Esophagus (tissue), 2 donors: Measurements from ENCODE around the gene FZD2. TPM values are rescaled to one million over a fixed set of nuclear protein-coding genes. Genes with fewer than 3 reads are reported as not detected.

Source experiments
- H3K27ac ChIP-seq, 2 donors: one replicate each; pipeline ENCODE4 v1.5.1; 2013; ENCODE audit warnings: low read depth in 2 of 2, mild to moderate bottlenecking in 2 of 2, inconsistent platforms in 1 of 2, low read length in 1 of 2, moderate library complexity in 1 of 2
- H3K27me3 ChIP-seq, 2 donors: one replicate each; pipeline ENCODE4 v1.6.1; 2013; ENCODE audit warnings: low read length in 2 of 2, control low read depth in 1 of 2, mild to moderate bottlenecking in 1 of 2; ENCODE audit not compliant: insufficient read depth in 2 of 2, control insufficient read depth in 1 of 2
- H3K36me3 ChIP-seq, 2 donors: one replicate each; pipeline ENCODE4 v1.6.1; 2013; ENCODE audit warnings: low read length in 1 of 2; ENCODE audit not compliant: control insufficient read depth in 2 of 2, insufficient read depth in 2 of 2
- H3K4me1 ChIP-seq, 2 donors: one replicate each; pipeline ENCODE4 v1.6.1; 2013; ENCODE audit warnings: low read length in 1 of 2; ENCODE audit not compliant: control insufficient read depth in 2 of 2, insufficient read depth in 2 of 2
- H3K4me3 ChIP-seq, 2 donors: one replicate each; pipeline ENCODE4 v1.5.1; 2013; ENCODE audit warnings: low read length in 2 of 2, mild to moderate bottlenecking in 2 of 2, low read depth in 1 of 2, moderate library complexity in 1 of 2
- H3K9me3 ChIP-seq, 2 donors: one replicate each; pipeline ENCODE4 v1.6.1; 2013; ENCODE audit warnings: mild to moderate bottlenecking in 2 of 2, low read depth in 1 of 2, low read length in 1 of 2, moderate library complexity in 1 of 2; ENCODE audit not compliant: control insufficient read depth in 2 of 2, insufficient read depth in 1 of 2
- whole genome bisulfite sequencing, 2 donors: extraction: QIAGEN DNeasy Blood & Tissue Kit; methylation state at CpG; one replicate each; pipeline ENCODE4 v1.1.7; 2013; 5-methylcytosine and 5-hydroxymethylcytosine counted together
- polyA plus RNA-seq, 2 donors: library from polyadenylated mRNA; stranded (reverse); fragments of 200-250 nt; gene quantifications; one replicate each; pipeline ENCODE4 v1.2.3, GENCODE V29; 2013
- donor health status: healthy with polysubstance abuse.
- donor health status: Bipolar disorder and iron deficiency.

Gene FZD2
- polyA plus RNA-seq, 2 donors: 0.37 to 0.54 TPM

DNA sequence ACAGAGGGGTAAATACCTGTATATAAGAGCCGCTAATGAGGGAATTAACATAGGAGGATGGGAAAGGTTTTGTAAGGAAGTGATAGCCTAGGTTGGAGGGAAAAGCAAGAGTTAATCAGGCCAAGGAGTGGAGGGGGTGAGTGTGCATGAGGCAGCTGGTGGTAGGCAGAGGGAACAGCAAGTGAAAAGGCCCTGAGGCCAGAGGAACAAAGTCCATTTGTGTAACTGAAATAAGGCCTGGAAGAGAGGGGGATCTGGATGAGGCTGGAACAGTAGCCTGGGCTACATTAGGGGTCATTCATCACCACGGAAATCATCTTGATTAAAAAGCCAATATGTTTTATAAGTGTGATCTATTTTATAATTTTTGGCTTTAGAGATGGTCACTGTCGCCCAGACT, 45.7 kb downstream of the FZD2 start:
- no peaks in the 10 kb centered on the region for H3K27me3 ChIP-seq
- no peaks in the 10 kb centered on the region for H3K4me1 ChIP-seq
- no peak overlapping the region for H3K27ac ChIP-seq
- no peaks in the 10 kb centered on the region for H3K9me3 ChIP-seq
- WGBS, 2 donors: 85 to 87% methylated on average over 3 of the region's 3 CpGs
- no peak overlapping the region for H3K4me3 ChIP-seq
- no peaks in the 10 kb centered on the region for H3K36me3 ChIP-seq

DNA sequence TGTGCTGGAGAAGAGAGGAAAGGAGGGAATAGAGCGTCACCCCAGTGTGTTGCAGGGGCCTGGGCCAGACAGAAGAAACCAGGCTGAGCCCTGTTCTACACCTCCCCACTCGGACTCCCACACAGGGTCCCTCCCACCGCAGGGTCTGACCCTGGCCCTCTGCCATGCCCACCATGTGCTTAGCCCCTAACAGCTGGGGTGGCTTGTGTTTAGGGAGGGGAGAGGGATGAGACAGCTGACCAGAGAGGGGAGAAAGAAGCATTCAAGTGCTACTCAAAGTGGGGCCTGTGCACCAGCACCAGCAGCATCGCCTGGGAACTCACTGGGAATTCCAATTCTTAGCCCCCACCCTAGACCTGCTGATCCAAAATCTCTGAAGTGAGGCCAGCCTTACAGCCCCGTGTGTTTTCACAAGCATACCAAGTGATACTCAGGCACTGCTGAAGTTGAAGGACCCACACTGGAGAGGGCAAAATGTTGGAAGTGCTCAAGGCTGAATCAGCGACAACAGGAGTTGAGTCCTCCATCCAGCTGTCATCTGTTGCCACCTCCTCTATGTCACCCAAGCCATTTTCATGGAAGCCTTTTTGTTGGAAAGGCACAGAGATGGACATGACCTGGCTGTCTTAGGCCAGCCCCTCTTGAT, 47.0 kb downstream of the FZD2 start:
- WGBS, 2 donors: 70 to 79% methylated on average over 6 of the region's 6 CpGs

DNA sequence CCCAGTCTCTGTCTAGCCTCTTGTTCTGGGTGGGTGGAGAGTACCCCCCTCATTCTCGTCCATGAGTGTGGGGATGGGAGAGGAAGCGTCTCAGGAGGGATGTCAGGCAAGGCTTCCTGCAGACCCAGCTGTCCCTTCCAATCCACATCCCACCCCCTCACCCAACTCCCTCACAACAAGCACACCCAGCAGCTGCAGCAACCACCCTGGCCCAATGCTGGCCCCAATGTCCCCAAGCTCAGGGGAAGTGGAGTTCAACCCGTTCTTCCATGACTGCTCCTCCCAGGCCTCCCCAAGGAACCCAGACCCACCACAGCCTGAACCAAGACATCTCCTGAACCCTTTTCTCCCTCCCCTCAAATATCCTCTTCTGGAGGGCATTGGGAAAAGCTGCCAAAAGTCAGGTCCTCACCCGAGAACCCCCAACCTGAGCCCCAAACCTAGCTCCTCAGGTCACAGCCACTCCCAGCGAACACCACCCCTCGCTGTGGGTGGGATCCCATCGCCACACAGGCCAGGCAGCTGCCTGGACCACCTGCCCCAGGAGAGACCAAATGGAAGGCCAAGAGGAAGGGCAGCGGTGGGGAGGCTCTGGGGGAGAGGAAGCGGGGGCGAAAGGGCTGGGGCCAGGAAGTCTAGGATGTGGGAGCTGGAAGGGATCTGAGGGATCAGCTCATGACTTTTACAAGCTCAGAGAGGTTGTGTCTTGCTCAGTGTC, 47.6 kb downstream of the FZD2 start:
- no peak overlapping the region for H3K27ac ChIP-seq
- no peak overlapping the region for H3K4me3 ChIP-seq
- H3K9me3 ChIP-seq: no peaks in the 10 kb centered on the region
- WGBS, 2 donors: 82% methylated on average over 10 of the region's 10 CpGs
- no peaks in the 10 kb centered on the region for H3K27me3 ChIP-seq
- no peaks in the 10 kb centered on the region for H3K4me1 ChIP-seq
- no peaks in the 10 kb centered on the region for H3K36me3 ChIP-seq

More for the DNA sequence above, 47.0 kb downstream of the FZD2 start:
- Histone ChIP-seq H3K36me3 (no peaks in the 10 kb centered on the region), H3K27me3 (no peaks in the 10 kb centered on the region), H3K27ac (no peak overlapping the region), H3K9me3 (no peaks in the 10 kb centered on the region), H3K4me3 (no peak overlapping the region), H3K4me1 (no peaks in the 10 kb centered on the region)

DNA sequence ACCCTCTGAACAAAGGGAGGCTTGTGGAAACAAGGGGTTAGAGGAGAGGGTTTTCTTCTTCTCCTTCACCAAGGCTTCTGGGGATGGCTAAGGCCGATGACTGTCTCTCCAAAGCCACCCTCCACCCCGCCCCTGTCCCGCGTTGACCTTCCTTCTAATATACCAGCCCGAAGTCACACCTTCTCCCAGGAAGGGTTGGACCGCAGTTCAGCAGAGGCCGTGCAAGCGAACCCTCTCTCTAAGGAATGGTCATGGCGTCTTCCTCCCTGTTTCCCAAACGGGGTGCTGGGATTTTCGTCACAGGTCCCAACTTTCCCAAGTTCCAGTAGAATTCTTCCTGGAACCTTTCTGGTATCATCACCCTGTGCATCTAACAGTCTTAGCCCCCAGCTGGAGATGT, 49.4 kb downstream of the FZD2 start:
- Histone ChIP-seq H3K4me1 (no peaks in the 10 kb centered on the region), H3K4me3 (no peak overlapping the region), H3K27me3 (no peaks in the 10 kb centered on the region), H3K27ac (no peak overlapping the region), H3K36me3 (no peaks in the 10 kb centered on the region), H3K9me3 (no peaks in the 10 kb centered on the region)
- 95 to 96% methylated on average over 11 of the region's 11 CpGs for WGBS, 2 donors

DNA sequence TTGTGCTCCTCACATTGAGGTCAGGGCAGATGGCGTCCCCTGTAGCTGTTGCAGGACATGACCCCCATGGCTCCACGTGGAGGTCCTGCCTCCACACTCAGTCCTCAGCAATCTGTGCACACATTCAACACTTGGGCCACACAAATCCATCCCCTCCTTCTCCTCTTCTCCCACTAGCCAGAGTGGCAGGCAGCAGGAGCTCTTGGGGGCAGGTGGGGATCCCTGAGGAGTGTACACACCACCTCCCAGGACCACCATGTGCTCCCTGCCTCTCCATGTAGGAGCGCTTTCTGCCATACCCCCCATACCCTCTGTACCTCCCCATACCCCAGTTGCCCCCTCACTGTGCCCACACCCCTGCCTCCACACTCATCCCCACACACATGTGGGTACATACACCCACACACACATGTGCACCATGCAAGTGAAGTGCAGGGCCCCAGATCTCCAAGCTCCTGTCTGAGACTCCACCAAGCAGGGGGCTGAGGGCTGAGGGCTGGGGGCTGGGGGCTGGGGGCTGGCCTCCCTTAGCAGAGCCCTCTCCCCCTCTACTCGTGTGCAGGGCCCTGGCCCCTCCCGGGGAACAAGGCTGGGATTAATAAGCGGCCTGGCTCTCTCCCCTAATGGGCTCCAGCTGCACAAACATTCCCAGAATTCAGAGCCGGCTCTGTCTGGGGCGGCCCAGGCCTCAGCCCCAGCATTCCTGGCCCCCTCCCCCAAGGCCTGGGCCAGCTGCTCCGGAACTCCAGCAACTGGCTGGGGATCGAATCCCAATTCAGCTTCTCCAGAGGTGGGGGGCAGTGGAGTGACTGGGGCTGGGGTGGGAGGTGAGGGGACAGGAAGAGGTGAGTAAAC, 50.8 kb downstream of the FZD2 start:
- H3K27ac ChIP-seq: no peak overlapping the region
- no peaks in the 10 kb centered on the region for H3K36me3 ChIP-seq
- H3K4me3 ChIP-seq: no peak overlapping the region
- H3K27me3 ChIP-seq: no peaks in the 10 kb centered on the region
- WGBS, 2 donors: 50 to 62% methylated on average over 10 of the region's 10 CpGs
- no peaks in the 10 kb centered on the region for H3K9me3 ChIP-seq
- no peaks in the 10 kb centered on the region for H3K4me1 ChIP-seq

DNA sequence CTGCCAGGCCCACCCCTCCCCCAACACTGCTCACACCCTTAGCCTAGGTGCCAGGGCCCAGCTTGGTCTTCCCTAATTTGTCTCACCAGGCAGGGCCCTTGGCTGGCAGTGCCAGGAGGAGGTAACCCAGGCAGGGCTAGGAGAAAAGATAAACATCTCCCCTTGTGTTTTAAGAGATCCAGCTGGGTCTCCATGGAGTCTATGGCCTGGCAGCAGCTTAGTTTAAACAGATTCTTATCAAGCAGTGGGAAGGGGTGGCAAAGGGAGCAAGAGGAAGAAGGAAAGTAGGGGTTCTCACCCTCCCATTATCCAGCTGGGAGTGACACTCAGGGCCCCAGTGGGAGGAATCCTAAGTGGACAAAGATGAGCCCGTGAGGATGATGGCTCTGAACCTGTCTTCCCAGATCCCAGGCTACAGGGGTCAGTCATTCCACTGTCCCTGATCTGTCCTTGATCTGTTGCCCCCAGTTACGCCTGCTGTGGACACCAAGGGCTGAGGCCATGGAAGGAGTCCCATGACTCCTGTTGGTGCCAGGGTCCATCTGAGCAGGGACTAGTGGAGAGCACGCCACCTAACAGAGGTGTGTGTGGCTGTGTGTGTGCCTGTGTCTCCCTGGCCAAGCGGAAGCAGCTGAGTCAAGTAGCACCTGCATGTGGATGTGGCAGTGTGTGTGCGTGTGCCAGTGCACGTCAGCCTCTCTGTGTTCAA, 51.6 kb downstream of the FZD2 start:
- no peaks in the 10 kb centered on the region for H3K27me3 ChIP-seq
- no peaks in the 10 kb centered on the region for H3K9me3 ChIP-seq
- H3K4me1 ChIP-seq: no peaks in the 10 kb centered on the region
- no peaks in the 10 kb centered on the region for H3K36me3 ChIP-seq
- H3K4me3 ChIP-seq: no peak overlapping the region
- 87 to 90% methylated on average over 6 of the region's 6 CpGs for WGBS, 2 donors
- H3K27ac ChIP-seq: no peak overlapping the region

DNA sequence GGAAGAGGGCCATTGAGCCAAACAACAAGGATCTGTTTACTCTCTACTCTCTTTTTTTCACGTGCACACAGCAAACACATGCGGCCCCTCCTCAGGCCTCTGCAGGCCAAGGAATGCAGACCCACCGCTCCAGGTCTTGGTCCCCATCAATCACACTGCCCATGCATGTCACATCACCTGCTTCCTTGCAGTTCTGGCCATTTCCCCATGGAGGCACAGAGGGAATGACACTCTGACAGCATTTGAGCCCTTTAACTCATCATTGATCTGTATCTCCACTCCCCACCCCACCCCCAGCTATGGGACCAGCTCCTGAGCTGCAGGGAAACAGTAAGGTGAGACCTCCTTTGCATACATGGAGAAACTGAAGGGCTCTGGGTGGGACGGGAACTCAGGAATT, 53.0 kb downstream of the FZD2 start:
- no peak overlapping the region for H3K4me3 ChIP-seq
- H3K9me3 ChIP-seq: no peaks in the 10 kb centered on the region
- H3K27ac ChIP-seq: no peak overlapping the region
- no peaks in the 10 kb centered on the region for H3K27me3 ChIP-seq
- H3K4me1 ChIP-seq: no peaks in the 10 kb centered on the region
- no peaks in the 10 kb centered on the region for H3K36me3 ChIP-seq
- 61 to 62% methylated on average over 4 of the region's 4 CpGs for WGBS, 2 donors

Other genes with a start within 250 kb of the FZD2 start
- under 1 TPM; 0.77 to 0.88 TPM for gene RUNDC3A, start 248.9 kb upstream of the FZD2 start, polyA plus RNA-seq
- gene SLC25A39, start 232.7 kb upstream of the FZD2 start, polyA plus RNA-seq: 100 to 1,000 TPM; 132 to 138 TPM
- gene GRN, start 212.2 kb upstream of the FZD2 start, polyA plus RNA-seq: 100 to 1,000 TPM; 211 to 370 TPM
- gene FAM171A2, start 193.6 kb upstream of the FZD2 start, polyA plus RNA-seq: 1 to 10 TPM; 1.2 to 2.2 TPM
- under 1 TPM; 0.27 to 0.84 TPM for gene ITGA2B, start 167.8 kb upstream of the FZD2 start, polyA plus RNA-seq
- gene GPATCH8, start 54.1 kb upstream of the FZD2 start, polyA plus RNA-seq: 10 to 100 TPM in 1 of 2 donors, 1 to 10 TPM in 1; 7.9 to 12.8 TPM
- gene MEIOC, start 99.0 kb downstream of the FZD2 start, polyA plus RNA-seq: under 1 TPM in 1 of 2 donors, not detected in 1; 0.06 TPM
- gene CCDC43, start 132.3 kb downstream of the FZD2 start, polyA plus RNA-seq: 10 to 100 TPM; 11.1 to 12.4 TPM
- gene DBF4B, start 151.2 kb downstream of the FZD2 start, polyA plus RNA-seq: 1 to 10 TPM; 2.1 to 4.5 TPM
- gene ADAM11, start 201.5 kb downstream of the FZD2 start, polyA plus RNA-seq: under 1 TPM; 0.55 to 0.59 TPM